HCT116 (cell line): Measurements from ENCODE around the gene RAB5A. TPM values are rescaled to one million over a fixed set of nuclear protein-coding genes. Genes with fewer than 3 reads are reported as not detected.
"Not testable (repeated sequence)": the region's sequence is repeated elsewhere in the genome, so short reads cannot be mapped to it uniquely, and the experiment has no call there.

Experiments used
- ATAC-seq: fragments of 200-7000 bp; cut with Tn5 transposase; 2 replicates; pipeline ENCODE4 v1.9.1; 2020; ENCODE audit warnings: mild to moderate bottlenecking, moderate library complexity
- BruUV-seq: library from RNA; stranded (reverse); fragments of 400-500 nt; replicated peaks from 2 replicates; lab custom pipeline; 2021; lab: Mats Ljungman, UMichigan
- CTCF ChIA-PET: fragments of 300-600 bp; sonication (Branson Sonifier 250); formaldehyde crosslinking; loops from one replicate; lab custom pipeline; 2021; ENCODE audit warnings: antibody characterized with exemption; lab: Charles Lee
- POLR2A ChIA-PET: fragments of 300-600, 350-600 bp; sonication (Branson Sonifier 250); formaldehyde crosslinking; loops from one replicate; lab custom pipeline; 2021; ENCODE audit warnings: antibody characterized with exemption; lab: Charles Lee
- RAD21 ChIA-PET, 2 experiments: fragments of 300-600 bp; sonication (Branson Sonifier 250); formaldehyde crosslinking; loops; one replicate each; lab custom pipeline; 2023; ENCODE audit warnings: low total read pairs in 2 of 2; ENCODE audit not compliant: uncharacterized antibody in 2 of 2, unreplicated experiment in 2 of 2, low non-redundant PET in 1 of 2; lab: Charles Lee
- DNase-seq: peaks from one replicate; pipeline ENCODE4 v3.0.0-alpha.2; 2010; ENCODE audit warnings: low read depth, low spot score
- H2AFZ ChIP-seq: fragments of 200-600 bp; shearing (Covaris generic), sonication (generic); 2 replicates; pipeline ENCODE4 v1.6.1; 2017; ENCODE audit warnings: low read depth, mixed run types, mixed read lengths, antibody characterized with exemption, low read length; ENCODE audit not compliant: poor library complexity, severe bottlenecking
- H3K27ac ChIP-seq: 2 replicates; pipeline ENCODE4 v1.5.1; 2012; ENCODE audit warnings: low read depth, low read length
- H3K27me3 ChIP-seq: fragments of 200-600 bp; sonication (generic); 2 replicates; pipeline ENCODE4 v1.6.1; 2016; ENCODE audit warnings: mixed run types, low read length, mixed read lengths; ENCODE audit not compliant: insufficient read depth
- H3K36me3 ChIP-seq, 2 experiments: fragments of 200-500 bp in 1 of 2; fragments of 200-600 bp in 1 of 2; sonication (Bioruptor generic) in 1 of 2; sonication (generic) in 1 of 2; 2 replicates each; pipeline versions ENCODE4 v1.5.1 to v1.6.1; 2014 to 2016; ENCODE audit warnings: low read length in 2 of 2, inconsistent platforms in 1 of 2, mixed read lengths in 1 of 2, mixed run types in 1 of 2; ENCODE audit not compliant: insufficient read depth in 2 of 2, control insufficient read depth in 1 of 2
- H3K4me1 ChIP-seq, 2 experiments: fragments of 200-600 bp in 1 of 2; sonication (generic) in 1 of 2; 2 replicates each; pipeline versions ENCODE4 v1.5.1 to v1.6.1; 2012 to 2017; ENCODE audit warnings: low read length in 2 of 2, inconsistent platforms in 1 of 2, mild to moderate bottlenecking in 1 of 2, mixed read lengths in 1 of 2, mixed run types in 1 of 2, moderate library complexity in 1 of 2; ENCODE audit not compliant: insufficient read depth in 2 of 2, control insufficient read depth in 1 of 2
- H3K4me2 ChIP-seq: fragments of 200-600 bp; sonication (generic); 2 replicates; pipeline ENCODE4 v1.6.1; 2017; ENCODE audit warnings: mixed run types, low read length, mixed read lengths
- H3K4me3 ChIP-seq, 2 experiments: fragments of 200-600 bp in 1 of 2; sonication (generic) in 1 of 2; replicated peaks in 1 of 2; 2 replicates each; pipeline ENCODE4 v1.5.1; 2011 to 2016; ENCODE audit warnings: low read length in 2 of 2, control low read depth in 1 of 2, low read depth in 1 of 2, mild to moderate bottlenecking in 1 of 2, mixed read lengths in 1 of 2, mixed run types in 1 of 2
- H3K79me2 ChIP-seq: fragments of 200-600 bp; sonication (generic); 2 replicates; pipeline ENCODE4 v1.6.1; 2017; ENCODE audit warnings: mild to moderate bottlenecking, mixed run types, low read length, moderate library complexity, mixed read lengths; ENCODE audit not compliant: insufficient read depth
- H3K9ac ChIP-seq: fragments of 200-600 bp; sonication (generic); 2 replicates; pipeline ENCODE4 v1.6.1; 2016; ENCODE audit warnings: low read length, mixed read lengths
- H3K9me2 ChIP-seq: fragments of 200-600 bp; sonication (generic), shearing (Covaris generic); 2 replicates; pipeline ENCODE4 v1.6.1; 2017; ENCODE audit warnings: mixed run types, mild to moderate bottlenecking, moderate library complexity; ENCODE audit not compliant: insufficient read depth
- H3K9me3 ChIP-seq, 2 experiments: fragments of 200-500 bp in 1 of 2; fragments of 200-600 bp in 1 of 2; sonication (Bioruptor generic) in 1 of 2; sonication (generic) in 1 of 2; 2 replicates each; pipeline ENCODE4 v1.6.1; 2014 to 2017; ENCODE audit warnings: low read length in 2 of 2, mixed read lengths in 2 of 2, inconsistent platforms in 1 of 2, low read depth in 1 of 2, mild to moderate bottlenecking in 1 of 2, mixed run types in 1 of 2, moderate library complexity in 1 of 2; ENCODE audit not compliant: control insufficient read depth in 1 of 2, insufficient read depth in 1 of 2
- H4K20me1 ChIP-seq: fragments of 200-600 bp; sonication (generic), shearing (Covaris generic); 2 replicates; pipeline ENCODE4 v1.6.1; 2017; ENCODE audit warnings: mixed run types, mild to moderate bottlenecking, moderate library complexity; ENCODE audit not compliant: insufficient read depth
- ELF1 ChIP-seq: IDR thresholded peaks from 2 replicates; pipeline ENCODE4 v1.6.1; 2012; ENCODE audit warnings: low read depth, borderline replicate concordance
- EZH2 ChIP-seq: fragments of 200-600 bp; sonication (generic); IDR thresholded peaks from 2 replicates; pipeline ENCODE4 v1.6.1; 2017; ENCODE audit warnings: antibody characterized with exemption, mixed run types
- EZH2phosphoT487 ChIP-seq: fragments of 200-600 bp; IDR thresholded peaks from 2 replicates; pipeline ENCODE4 v1.6.1; 2018; ENCODE audit warnings: antibody characterized with exemption, borderline replicate concordance
- FOSL1 ChIP-seq: IDR thresholded peaks from 2 replicates; pipeline ENCODE4 v1.6.1; 2012; ENCODE audit warnings: low read depth
- JUND ChIP-seq: IDR thresholded peaks from 2 replicates; pipeline ENCODE4 v1.6.1; 2012
- POLR2A ChIP-seq: IDR thresholded peaks from 2 replicates; pipeline ENCODE4 v1.7.0; 2011; ENCODE audit warnings: borderline replicate concordance; ENCODE audit not compliant: insufficient read depth, insufficient read length; ENCODE audit errors: extremely low read depth
- SIN3A ChIP-seq: IDR thresholded peaks from 2 replicates; pipeline ENCODE4 v1.6.1; 2012; ENCODE audit warnings: low read depth
- SP1 ChIP-seq: IDR thresholded peaks from 2 replicates; pipeline ENCODE4 v1.6.1; 2012; ENCODE audit warnings: low read depth
- TCF7L2 ChIP-seq: IDR thresholded peaks from 2 replicates; pipeline ENCODE4 v1.7.0; 2011; ENCODE audit warnings: borderline replicate concordance, inconsistent platforms; ENCODE audit not compliant: insufficient read depth, insufficient read length; ENCODE audit errors: extremely low read depth
- intact Hi-C: fragments of 100-400 bp; cut with micrococcal nuclease; formaldehyde crosslinking; loops from 2 replicates; pipeline ENCODE4 v1.10.0; 2022
- total RNA-seq: library from RNA; stranded (reverse); gene quantifications from one replicate; pipeline ENCODE4 v1.2.1, GENCODE V29; 2021; ENCODE audit not compliant: unreplicated experiment
- TF ChIP-seq, protein P1 (sequence below): IDR thresholded peaks from 2 replicates; pipeline ENCODE4 v1.6.1; 2012
- TF ChIP-seq, protein P2 (sequence below): IDR thresholded peaks from 2 replicates; pipeline ENCODE4 v1.6.1; 2012
- TF ChIP-seq, protein P3 (sequence below): IDR thresholded peaks from 2 replicates; pipeline ENCODE4 v1.6.1; 2012; ENCODE audit warnings: low read depth
- TF ChIP-seq, protein P4 (sequence below): IDR thresholded peaks from 2 replicates; pipeline ENCODE4 v1.6.1; 2011; ENCODE audit warnings: mild to moderate bottlenecking, low read length, moderate library complexity; ENCODE audit not compliant: insufficient replicate concordance; ENCODE audit errors: extremely low read depth

RAB5A gene
- total RNA-seq, 1 experiment from 2014 or later: 45.0 TPM

DNA sequence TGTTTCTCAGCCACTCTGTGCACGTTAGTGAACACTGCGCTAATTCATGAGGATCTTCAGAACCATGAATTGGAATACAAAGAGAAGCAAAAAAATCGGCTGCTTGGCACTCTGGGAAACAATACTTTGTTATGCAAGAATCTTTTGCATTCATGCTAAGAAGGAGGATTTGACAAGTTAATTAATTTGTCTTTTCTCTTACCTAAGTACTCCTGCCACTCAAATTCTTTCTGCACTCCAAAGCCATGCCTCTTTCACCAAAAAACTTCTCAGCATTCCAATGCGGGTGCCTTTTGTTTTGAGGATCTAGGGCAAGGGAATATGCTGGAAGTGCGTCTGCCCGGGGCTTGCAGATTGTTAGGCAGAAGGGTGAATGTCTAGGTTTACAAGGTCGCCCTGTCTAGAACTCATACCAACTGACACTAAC, 82.0 kb downstream of the RAB5A start:
- Histone ChIP-seq H3K4me1 (no peaks in the 10 kb centered on the region), H3K4me3 (no peak overlapping the region), H3K27me3 (no peaks in the 10 kb centered on the region), H4K20me1 (no peaks in the 10 kb centered on the region), H3K27ac (no peak overlapping the region), H3K79me2 (no peaks in the 10 kb centered on the region), H3K9me2 (no peaks in the 10 kb centered on the region), H2AFZ (no peak overlapping the region), H3K9me3 (no peaks in the 10 kb centered on the region), H3K4me2 (no peak overlapping the region), H3K36me3 (no peaks in the 10 kb centered on the region), H3K9ac (no peak overlapping the region)
- ChIA-PET CTCF (interaction anchor here (1.3 kb wide), 1 partner anchor 12 kb away, joined by 3 read pairs; the partner anchor contains the start of gene KAT2B), POLR2A (no interaction called here), RAD21 (no interaction called here)
- ATAC-seq: no peak
- no peak for DNase-seq
- TF ChIP-seq TCF7L2 (no peak), FOSL1 (no peak), SP1 (no peak), EZH2phosphoT487 (no peak), ELF1 (no peak), JUND (no peak), EZH2 (no peak), POLR2A (no peak), SIN3A (no peak)
- TF ChIP-seq, protein P1, sequence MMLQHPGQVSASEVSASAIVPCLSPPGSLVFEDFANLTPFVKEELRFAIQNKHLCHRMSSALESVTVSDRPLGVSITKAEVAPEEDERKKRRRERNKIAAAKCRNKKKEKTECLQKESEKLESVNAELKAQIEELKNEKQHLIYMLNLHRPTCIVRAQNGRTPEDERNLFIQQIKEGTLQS: no peak
- TF ChIP-seq, protein P2, sequence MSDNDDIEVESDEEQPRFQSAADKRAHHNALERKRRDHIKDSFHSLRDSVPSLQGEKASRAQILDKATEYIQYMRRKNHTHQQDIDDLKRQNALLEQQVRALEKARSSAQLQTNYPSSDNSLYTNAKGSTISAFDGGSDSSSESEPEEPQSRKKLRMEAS: no peak
- TF ChIP-seq, protein P3, sequence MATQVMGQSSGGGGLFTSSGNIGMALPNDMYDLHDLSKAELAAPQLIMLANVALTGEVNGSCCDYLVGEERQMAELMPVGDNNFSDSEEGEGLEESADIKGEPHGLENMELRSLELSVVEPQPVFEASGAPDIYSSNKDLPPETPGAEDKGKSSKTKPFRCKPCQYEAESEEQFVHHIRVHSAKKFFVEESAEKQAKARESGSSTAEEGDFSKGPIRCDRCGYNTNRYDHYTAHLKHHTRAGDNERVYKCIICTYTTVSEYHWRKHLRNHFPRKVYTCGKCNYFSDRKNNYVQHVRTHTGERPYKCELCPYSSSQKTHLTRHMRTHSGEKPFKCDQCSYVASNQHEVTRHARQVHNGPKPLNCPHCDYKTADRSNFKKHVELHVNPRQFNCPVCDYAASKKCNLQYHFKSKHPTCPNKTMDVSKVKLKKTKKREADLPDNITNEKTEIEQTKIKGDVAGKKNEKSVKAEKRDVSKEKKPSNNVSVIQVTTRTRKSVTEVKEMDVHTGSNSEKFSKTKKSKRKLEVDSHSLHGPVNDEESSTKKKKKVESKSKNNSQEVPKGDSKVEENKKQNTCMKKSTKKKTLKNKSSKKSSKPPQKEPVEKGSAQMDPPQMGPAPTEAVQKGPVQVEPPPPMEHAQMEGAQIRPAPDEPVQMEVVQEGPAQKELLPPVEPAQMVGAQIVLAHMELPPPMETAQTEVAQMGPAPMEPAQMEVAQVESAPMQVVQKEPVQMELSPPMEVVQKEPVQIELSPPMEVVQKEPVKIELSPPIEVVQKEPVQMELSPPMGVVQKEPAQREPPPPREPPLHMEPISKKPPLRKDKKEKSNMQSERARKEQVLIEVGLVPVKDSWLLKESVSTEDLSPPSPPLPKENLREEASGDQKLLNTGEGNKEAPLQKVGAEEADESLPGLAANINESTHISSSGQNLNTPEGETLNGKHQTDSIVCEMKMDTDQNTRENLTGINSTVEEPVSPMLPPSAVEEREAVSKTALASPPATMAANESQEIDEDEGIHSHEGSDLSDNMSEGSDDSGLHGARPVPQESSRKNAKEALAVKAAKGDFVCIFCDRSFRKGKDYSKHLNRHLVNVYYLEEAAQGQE: no peak
- TF ChIP-seq, protein P4, sequence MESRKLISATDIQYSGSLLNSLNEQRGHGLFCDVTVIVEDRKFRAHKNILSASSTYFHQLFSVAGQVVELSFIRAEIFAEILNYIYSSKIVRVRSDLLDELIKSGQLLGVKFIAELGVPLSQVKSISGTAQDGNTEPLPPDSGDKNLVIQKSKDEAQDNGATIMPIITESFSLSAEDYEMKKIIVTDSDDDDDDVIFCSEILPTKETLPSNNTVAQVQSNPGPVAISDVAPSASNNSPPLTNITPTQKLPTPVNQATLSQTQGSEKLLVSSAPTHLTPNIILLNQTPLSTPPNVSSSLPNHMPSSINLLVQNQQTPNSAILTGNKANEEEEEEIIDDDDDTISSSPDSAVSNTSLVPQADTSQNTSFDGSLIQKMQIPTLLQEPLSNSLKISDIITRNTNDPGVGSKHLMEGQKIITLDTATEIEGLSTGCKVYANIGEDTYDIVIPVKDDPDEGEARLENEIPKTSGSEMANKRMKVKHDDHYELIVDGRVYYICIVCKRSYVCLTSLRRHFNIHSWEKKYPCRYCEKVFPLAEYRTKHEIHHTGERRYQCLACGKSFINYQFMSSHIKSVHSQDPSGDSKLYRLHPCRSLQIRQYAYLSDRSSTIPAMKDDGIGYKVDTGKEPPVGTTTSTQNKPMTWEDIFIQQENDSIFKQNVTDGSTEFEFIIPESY: no peak
- intact Hi-C loops: no loop called here
- BruUV-seq: no TSS peak

DNA sequence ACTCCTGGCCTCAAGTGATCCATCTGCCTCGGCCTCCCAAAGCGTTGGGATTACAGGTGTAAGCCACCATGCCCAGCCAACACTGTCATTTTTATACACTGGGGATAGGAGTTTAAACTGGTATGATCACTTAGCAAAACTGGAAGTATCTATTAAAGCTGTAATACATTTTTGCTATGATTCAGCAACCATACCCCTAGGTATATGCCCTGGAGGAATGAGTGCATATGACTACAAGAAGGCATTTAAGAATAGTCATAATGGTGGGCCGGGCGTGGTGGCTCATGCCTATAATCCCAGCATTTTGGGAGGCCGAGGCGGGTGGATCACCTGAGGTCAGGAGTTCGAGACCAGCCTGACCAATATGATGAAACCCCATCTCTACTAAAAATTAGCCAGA, 85.0 kb downstream of the RAB5A start:
- H2AFZ ChIP-seq, H3K4me3 ChIP-seq, H3K4me1 ChIP-seq, H3K27ac ChIP-seq, intact Hi-C loops, CTCF ChIA-PET, H3K27me3 ChIP-seq, H3K4me2 ChIP-seq, H3K9ac ChIP-seq, H4K20me1 ChIP-seq, DNase-seq, H3K36me3 ChIP-seq, POLR2A ChIA-PET, ATAC-seq, BruUV-seq, H3K9me2 ChIP-seq, RAD21 ChIA-PET, H3K9me3 ChIP-seq, H3K79me2 ChIP-seq: not testable (repeated sequence)
